ENCODE data around the gene ACER1. TPM values are rescaled to one million over a fixed set of nuclear protein-coding genes. Genes with fewer than 3 reads are reported as not detected.

The ACER1 gene
- total and polyA plus RNA-seq, 2 of the 13 experiments (the other 11 are each of a cell fraction or from before 2014, with no cell fraction given), result not detected

- TF ChIP-seq NCOA2 (CRISPR knock-in tag; IDR thresholded peaks at IDR 0.05), result 0 out of 2 replicates have a peak, but pooled peaks have one; percentile 2
- TF ChIP-seq SETDB1 (CRISPR knock-in tag; IDR thresholded peaks at IDR 0.05; ENCODE audit: borderline replicate concordance), result no peak
- peak; percentile 32; the same call in 1 of the 2 replicates for TF ChIP-seq ZNF839 (CRISPR knock-in tag; IDR thresholded peaks at IDR 0.05; ENCODE audit: borderline replicate concordance)
- no peak for TF ChIP-seq ZSCAN9 (CRISPR knock-in tag; IDR thresholded peaks at IDR 0.05; ENCODE audit: borderline replicate concordance)
- TF ChIP-seq ZSCAN31 (CRISPR knock-in tag; IDR thresholded peaks at IDR 0.05; ENCODE audit: low read depth), result 0 out of 2 replicates have a peak, but pooled peaks have one; percentile 56
- TF ChIP-seq ZHX1 (CRISPR knock-in tag; IDR thresholded peaks at IDR 0.05; ENCODE audit: low read depth), result peak; percentile 45; the same call in 1 of the 2 replicates
- TF ChIP-seq ZBTB49 (CRISPR knock-in tag; IDR thresholded peaks at IDR 0.05; ENCODE audit: borderline replicate concordance), result no peak
- TF ChIP-seq ZNF292 (CRISPR knock-in tag; IDR thresholded peaks at IDR 0.05; ENCODE audit: borderline replicate concordance, low read depth), result no peak
- TF ChIP-seq RORA (CRISPR knock-in tag; IDR thresholded peaks at IDR 0.05), result no peak
- TF ChIP-seq HINFP (CRISPR knock-in tag; IDR thresholded peaks at IDR 0.05; ENCODE audit: low read depth), result peak; percentile 93
- TF ChIP-seq KDM3A (CRISPR knock-in tag; IDR thresholded peaks at IDR 0.05; ENCODE audit: low read depth), result 0 out of 2 replicates have a peak, but pooled peaks have one; percentile 20
- peak; percentile 90 for TF ChIP-seq HNRNPLL (IDR thresholded peaks at IDR 0.05; ENCODE audit: low read depth, low read length, poor library complexity, severe bottlenecking)
- TF ChIP-seq MTERF4 (CRISPR knock-in tag; IDR thresholded peaks at IDR 0.05), result no peak
- no peak for TF ChIP-seq ZNF280D (CRISPR knock-in tag; IDR thresholded peaks at IDR 0.05)
- no peak for TF ChIP-seq NAIF1 (CRISPR knock-in tag; IDR thresholded peaks at IDR 0.05; ENCODE audit: borderline replicate concordance)
These were observed 39.2 kb upstream of the ACER1 start, which contains the start of gene ALKBH7 (continued) for GRCh38 chr19:6372594-6373095.
